Activated CD4-positive, alpha-beta T cell treated with anti-CD3 and anti-CD28 coated beads, Interleukin-2, Interleukin-6, amounts not matched to agents 100 ng/mL and 50 ng/mL, durations not matched to agents 16 hours and 8 hours (primary cell): Measurements from ENCODE around the gene GNAQ.

Source experiments
- DNase-seq: peaks from one replicate; pipeline ENCODE4 v3.0.0-alpha.2; 2020

Gene GNAQ

DNA sequence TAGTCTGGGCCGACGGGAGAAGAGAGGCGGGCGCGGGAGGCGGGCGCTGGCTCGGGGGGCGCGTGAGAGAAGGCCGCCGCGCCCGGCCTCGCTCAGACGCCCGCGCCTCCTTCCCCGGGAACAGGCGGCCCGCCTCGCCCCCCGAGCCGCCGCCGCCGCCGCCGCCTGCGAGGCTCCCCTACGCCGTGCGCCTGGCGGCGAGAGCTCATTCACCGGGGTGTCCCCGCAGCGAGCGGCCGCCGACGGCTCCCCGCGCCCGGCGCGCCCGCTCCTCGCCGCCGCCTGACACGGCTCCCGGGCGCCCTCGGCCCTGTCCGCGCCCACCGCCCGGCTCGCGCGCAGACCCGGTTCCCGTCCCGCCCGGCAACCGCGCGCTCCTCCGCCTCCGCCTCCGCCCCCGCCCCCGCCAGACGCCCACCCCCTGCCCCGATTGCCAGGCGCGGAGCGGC, at the start of gene GNAQ:
Gene GNAQ, minus strand, starts transcription at position 368 of the 449 bp plus-strand sequence. CDS start 576 bp downstream, outside the sequence.
- no peak for DNase-seq

DNA sequence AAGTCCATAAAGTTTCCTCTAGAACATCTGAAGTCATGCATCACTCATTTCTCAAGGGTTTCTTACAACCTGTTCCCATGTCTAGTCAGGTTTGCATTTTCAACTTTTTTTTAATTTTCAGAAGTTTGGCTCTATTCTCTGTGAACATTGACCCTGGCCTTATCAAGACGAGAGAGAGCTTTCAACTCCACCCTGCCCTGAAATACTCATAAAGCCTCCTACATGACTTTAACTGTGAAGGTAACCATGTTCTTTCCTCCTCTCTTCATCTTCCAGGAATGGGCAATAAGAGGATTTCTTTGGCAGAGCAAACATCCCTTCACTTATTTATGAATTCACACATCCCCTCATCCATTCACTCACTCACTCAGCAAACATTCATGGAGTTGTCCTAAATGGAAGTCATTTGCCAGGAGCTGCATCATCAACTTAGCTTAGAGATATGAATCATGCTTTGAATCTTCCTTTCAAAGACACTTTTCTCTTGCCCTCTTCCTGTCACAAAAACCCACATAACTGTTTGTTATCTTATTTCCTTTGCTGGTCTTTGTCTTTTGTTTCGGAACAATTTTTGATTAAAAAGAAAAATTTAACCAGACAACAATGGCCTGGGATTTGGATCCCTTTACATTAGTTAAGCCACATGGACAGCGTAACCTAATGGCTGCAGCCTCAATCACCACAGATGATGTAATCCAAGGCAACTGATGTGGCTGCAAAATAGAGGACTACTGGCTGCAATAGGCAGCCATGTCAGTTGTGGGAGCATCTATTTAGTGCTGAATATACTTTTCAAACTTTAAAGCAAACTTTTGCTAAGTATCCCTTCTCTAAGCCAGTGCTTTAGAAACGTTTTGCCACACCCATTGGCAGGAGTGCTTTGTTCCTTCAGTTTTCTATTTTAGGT, 43.0 kb upstream of the GNAQ start:
- peak; percentile 46 for DNase-seq

DNA sequence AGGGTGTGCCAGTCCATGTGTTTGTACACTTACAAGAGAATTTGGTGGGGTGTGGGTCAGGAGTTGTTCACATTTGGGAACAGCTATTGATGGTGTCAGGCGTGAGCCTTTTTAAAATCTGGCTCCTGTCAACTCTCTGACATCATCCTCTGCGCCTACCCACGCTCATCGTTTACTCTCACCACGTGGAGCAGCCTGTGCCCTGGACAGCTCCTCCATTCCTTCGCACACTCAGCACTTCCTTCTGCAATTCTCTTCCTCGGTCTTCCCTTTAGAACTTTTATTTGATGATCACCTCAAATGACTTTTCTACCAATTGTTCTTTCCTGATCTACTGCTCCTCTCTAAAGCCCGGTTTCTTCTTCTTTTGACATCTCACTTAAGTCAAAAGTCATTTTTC, 42.1 kb upstream of the GNAQ start:
- no peak for DNase-seq

DNA sequence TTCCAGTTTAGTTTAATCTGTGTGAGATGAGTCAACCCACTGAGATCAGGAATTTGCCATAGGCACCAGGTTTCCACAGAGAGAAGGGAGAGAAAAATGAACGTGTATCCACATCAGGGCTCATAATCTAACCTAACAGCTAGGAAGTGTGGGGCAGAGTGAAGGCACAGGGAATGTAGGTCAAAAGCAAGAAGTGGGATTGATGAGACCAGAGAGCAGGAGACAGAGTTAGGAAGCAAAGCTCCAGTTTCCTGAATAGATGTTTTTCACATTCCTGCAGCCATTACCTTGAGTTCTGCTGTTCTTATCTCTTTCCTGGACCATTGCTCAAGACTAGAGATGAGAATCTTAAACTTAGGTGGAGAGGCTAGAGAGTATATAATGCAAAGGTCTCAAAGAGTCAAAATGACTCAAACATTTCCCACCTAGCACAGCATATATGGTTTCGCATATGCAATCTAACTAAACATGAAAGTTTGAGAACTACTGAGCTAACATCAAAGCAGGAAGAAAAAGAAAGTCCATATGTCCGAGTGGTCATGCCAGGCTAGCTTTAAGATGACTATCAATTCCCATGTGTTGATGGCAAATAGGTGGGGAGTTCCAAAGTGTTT, 41.1 kb upstream of the GNAQ start:
- DNase-seq: peak; percentile 52

DNA sequence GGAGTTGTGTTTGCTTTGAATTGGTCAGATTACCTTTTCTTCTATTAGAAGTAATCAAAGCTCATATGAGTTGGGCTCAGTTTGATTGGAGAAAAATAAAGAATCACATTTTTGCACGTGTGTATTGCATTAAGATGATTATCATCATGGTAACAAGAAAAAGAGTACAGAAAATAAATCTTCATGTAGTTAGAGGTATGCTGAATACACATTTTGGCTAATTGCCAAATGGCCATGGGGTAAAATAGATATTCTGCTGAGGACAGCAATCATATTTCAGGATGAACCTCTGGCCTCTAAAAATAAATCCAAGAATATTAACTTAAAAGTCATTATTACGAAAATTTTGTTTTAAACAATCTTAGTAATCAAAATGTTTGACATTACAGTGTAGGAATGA, 38.9 kb upstream of the GNAQ start:
- DNase-seq: no peak

DNA sequence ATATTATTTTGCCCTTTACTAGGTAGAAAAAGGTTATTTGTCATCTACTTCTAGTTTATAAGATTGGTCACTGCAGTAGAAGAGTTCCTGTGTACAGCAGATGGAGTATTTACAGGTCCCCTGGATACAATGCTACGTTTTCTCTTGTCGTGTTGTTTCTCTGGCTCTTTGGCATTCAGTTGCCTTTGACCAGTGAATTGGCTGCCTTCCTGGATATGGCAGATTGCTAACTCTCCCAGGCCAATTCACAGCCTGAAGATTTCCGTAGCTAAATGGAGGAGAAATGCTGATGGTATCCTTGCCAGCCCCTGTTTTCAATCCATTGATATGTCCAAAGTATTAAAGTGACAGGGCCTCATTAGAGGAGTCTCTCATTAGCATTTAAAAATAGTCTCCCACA, 32.5 kb upstream of the GNAQ start:
- DNase-seq: no peak

DNA sequence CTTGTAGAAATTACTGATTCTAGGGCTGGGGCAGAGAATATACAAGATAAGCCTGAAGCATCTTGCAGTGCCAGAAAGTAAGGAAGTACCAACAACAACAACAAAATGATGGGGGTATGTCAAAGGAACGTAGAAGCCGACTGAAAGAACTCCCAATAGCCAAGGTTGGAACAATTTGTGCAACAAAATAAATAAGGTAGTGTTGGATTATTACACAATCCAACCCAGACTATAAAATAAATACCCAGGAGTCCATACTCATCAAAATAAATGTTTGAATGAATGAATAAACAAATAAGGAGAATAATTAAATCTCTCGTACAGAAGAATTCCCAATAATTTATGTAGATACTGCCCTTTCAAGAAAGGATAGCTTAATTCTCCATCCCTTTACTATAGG, 31.1 kb upstream of the GNAQ start:
- no peak for DNase-seq

DNA sequence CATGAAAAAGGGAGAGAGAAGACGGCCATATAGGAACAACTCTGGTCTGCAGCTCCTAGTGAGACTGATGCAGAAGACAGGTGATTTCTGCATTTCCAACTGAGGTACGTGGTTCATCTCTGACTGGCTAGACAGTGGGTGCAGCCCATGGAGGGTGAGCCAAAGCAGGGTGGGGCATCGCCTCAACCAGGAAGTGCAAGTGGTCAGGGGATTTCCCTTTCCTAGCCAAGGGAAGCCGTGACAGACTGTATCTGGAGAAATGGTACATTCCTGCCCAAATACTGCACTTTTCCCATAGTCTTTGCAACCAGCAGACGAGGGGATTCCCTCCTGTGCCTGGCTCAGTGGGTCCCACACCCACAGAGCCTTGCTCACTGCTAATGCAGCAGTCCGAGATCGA, 22.6 kb upstream of the GNAQ start:
- DNase-seq: peak; percentile 42

DNA sequence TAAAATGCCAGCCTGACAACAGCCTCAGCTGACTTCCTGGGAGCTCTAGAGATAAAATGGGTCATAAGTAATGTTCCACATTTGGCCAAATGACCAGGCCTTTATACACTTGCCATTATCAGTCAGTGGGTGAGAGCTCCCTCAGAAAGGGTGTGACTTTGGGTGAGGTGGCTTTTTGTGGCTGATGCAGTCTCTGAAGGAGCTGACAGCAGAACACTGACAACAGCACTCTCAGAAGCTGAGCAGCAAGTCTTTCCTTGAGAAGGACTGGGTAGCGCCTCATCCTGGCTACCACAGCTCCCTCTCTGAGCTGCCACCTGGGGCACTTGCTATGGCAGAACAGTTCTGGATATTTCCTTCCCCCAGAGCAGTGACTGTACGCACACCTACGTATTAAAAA, 22.0 kb upstream of the GNAQ start:
- no peak for DNase-seq

DNA sequence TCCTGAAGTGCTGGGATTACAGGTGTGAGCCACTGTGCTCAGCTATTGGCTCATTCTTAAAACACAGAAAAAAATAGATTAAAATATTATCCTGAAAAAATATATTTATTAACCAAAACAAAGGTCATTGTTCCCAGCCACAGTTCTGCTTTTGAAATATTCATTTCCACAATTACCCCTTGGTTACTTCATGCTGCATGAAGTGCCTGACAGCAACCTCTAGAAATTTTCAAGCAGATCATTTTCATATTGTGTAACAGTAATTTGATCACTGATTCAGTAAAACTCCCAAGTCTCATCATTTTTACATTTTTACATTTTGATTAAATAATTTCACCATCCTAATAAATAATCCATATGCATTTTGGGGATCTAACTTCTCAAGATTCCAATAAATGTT, 18.8 kb upstream of the GNAQ start:
- DNase-seq: no peak

DNA sequence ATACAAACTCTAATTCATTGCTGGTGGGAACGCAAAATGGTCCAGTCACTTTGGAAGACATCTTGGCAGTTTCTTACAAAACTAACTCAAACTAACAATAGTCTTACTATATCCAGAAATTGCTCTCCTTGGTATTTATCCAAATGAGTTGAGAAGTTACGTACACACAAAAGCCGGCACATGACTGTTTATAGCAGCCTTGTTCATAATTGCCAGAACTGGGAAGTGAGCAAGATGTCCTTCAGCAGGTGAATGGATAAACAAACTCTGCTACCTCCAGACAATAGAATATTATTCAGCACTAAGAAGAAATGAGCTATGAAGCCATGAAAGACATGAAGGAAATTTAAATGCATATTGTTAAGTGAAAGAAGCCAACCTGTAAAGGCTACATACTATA, 17.9 kb upstream of the GNAQ start:
- no peak for DNase-seq

DNA sequence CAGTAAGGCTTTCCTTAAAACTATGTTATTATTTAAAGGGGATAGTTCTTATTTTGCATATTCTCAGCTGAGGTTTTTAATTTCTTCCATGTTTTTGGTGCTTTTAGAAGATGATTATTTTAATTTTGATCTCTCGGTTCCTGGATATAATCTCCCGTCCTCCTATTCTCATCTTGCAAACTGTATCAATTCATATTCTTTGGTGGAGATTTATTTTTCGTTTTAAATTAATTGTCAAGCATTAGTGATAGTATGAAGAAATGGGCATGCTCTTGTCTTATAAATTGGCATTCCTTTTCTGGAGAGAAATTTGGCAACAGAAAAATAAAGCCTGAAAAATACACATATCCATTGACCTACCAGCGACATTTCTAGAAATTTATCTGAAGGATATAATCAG, 15.5 kb upstream of the GNAQ start:
- no peak for DNase-seq

DNA sequence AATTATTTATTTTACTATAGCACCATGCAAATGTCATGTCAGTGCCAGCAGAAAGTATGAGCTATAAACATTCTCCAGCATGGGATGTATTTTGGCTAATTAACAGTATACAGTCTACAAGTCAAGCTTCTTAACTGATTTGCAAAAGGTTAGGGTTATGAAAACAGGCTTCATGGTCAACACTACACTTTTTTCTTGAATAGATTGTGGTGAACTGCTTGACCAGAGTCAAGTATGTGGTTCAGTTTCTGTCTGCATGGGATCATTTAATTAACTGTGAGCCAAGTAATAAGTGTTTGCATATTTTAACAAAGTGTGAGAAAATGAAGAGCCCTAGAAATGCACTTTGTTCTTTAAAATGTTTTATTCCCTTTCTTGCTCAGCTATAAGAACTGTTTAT, 14.5 kb upstream of the GNAQ start:
- no peak for DNase-seq

DNA sequence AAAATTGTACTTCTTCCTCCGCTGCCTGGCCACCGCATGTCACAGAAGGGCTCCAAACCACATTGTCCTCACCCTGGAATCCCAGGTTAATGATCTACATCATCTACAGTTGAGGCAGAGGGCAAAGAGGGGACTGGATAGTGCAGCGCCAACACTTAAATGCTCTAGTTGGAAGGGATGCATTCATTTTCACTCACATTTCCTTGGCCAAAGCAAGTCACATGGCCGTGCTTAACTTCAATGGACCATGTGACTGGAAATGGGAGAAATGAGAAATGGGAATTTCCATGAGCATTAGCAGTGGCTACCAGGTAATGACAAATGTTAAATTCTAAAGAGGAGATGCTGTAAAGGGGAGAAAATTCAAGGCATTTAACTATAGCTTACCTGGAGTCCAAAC, 13.3 kb upstream of the GNAQ start:
- no peak for DNase-seq

DNA sequence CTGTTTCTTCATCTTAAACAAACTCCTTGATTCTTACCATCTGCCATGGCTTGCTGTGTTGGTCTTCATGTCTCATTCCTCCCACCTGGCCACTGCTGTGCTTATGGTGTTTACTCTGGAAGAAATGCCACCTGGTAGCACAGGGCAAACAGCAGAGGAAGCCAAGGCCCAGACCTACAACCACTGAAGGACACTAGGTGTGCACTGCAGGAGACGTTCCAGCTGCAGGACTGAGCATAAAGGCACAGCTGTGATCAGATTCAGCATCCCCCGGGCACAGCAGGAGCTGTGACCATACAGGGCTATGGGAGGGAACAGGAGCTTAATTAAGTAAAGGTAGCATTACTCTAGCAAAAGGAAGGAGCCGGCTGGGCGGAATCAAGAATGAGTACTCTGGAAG, 12.6 kb upstream of the GNAQ start:
- DNase-seq: no peak

DNA sequence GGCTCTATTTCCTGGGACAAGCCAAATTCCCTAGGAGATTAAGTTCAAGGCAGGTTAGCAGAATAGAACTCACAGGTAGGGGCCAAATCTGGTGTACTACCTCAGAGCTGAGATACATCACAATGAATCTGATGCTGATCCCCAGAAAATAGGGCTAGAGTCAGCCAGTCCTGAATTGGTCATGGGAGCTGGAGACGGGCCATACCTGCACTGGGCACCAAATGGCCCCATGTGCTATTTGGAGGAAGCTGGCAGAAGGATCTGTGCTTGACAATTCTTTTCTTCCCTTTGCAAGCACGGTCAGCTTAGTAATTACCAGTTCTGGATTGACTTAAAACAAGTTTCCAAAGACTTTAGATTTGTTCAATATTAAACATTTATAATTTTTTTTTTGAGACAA, 10.4 kb upstream of the GNAQ start:
- no peak for DNase-seq

DNA sequence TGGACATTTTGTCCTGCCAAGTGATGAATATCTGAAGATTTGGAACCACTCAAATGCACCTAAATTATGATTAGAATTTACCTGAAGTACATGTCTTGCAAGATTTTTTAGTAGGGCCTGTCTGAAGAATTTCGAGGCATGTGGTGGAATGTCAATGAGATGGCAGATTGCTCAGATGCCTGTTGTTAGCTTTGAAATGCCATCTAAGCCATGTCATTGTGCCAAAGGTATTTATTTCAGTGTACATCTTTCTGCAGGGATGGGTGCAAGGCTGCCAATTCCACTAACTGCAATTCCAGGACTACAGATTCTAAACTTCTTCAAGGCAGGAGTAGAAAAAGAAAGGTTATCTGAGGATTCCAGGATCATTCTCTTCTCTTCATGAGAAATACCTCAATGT, 9.1 kb upstream of the GNAQ start:
- DNase-seq: no peak

DNA sequence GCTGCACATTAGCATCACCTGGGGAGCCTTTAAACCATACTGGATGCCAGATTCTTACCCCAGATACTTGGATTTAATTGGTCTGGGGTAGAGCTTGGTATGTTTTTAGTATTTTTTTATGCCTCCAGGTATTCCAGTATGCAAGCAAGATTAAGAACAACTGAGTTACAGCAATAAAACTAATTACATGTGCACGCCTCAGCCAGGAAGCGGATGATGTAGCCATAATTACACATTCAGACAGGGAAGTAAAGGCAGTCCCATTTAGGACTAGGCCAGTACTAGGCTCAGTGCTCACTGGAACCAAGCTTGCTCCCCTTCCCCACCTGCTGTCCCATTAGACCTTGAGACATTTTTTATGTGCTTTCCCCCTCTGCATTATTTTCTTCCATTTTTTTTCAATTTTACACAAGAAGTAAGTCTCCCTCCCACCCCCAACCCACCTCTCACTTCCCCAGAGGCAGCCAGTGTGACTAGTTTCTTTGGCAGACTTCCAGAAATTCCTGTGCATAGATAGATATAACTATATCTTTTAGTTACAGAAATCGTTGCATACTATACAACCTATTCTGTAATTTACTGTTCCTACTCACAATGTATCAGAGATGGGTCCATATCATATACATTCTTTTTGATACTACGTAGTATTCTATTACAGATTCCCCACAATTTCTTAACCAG, 7.1 kb upstream of the GNAQ start:
- no peak for DNase-seq

DNA sequence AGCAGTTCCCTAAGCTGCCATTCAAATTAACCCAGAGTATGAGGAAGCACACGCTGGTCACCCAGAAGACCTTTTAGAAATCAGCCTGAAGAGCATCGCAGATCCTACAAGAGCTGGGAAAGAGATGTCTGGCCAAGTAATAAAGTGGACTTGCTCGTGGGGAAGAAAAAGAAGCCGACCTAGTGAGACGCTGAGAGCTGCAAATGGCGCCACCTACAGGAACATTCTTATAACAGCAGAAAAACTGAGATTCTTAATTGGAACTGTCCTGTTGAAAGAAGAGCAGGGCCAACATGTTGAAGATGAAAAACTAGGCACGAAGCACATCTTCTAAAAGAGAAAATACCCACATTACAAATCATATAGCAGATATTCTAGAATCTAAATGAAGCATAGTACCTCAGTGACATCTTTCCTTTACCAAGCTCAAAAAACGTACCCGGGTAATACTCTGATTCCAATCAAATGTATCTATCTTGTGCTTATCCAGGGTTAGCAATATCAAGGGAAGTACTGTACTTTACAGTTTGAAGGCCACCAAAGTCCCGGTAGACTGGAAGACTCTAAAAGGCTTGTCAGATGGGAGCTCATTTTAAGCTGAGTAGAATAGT, 3.9 kb upstream of the GNAQ start:
- DNase-seq: peak; percentile 75

DNA sequence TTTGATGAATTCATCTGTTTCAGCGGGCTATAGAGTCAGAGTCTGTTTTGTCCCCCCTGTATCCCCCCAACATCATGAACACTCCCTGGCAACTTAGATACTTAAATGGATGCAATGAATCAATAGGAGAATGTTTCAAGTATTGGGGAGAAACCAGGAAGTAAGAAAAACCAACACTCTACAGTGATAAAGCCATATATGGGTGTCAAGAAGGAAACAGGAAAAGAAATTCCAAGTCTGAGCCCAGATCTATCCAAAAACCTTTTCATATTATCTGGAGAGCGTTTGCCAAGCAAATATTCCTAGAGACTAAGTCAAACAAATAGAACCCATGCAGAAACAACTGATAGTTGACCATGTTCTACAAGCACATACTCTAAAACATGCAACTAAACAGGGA, 2.3 kb upstream of the GNAQ start:
- no peak for DNase-seq

DNA sequence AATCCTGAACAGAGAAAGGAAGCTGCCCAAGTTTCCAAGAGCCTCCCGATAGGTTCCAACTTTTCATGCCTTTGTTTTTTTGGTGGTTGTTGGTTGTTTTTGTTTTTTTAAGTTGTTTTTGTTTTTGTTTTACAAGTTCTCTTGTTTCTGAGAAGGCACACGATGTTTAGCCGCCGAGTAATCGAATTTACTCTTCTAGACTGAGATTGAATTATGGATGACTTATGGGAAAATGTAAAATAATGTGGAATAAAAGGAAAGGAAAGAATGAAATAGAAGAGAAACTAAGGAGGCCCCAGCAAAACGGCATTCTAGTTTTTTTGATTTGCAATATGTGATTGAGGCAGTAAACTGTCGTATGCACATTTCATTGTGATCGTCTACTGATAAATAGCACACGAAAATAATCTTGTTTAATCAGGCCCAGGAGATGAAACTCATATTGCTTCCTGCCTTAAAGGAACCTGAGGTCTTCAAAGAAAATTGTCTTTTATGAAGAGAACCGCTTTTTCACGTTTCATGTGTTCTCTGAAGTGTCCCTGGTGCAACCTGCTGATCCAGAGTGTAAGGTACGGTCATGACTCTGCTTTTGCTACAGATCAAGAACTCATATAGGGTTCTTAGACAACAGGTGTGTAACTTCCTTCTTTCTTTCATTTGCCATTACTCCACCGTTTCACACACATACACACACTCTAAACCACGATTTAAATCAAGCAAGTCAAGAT, 1.3 kb upstream of the GNAQ start:
- DNase-seq: peak; percentile 18

DNA sequence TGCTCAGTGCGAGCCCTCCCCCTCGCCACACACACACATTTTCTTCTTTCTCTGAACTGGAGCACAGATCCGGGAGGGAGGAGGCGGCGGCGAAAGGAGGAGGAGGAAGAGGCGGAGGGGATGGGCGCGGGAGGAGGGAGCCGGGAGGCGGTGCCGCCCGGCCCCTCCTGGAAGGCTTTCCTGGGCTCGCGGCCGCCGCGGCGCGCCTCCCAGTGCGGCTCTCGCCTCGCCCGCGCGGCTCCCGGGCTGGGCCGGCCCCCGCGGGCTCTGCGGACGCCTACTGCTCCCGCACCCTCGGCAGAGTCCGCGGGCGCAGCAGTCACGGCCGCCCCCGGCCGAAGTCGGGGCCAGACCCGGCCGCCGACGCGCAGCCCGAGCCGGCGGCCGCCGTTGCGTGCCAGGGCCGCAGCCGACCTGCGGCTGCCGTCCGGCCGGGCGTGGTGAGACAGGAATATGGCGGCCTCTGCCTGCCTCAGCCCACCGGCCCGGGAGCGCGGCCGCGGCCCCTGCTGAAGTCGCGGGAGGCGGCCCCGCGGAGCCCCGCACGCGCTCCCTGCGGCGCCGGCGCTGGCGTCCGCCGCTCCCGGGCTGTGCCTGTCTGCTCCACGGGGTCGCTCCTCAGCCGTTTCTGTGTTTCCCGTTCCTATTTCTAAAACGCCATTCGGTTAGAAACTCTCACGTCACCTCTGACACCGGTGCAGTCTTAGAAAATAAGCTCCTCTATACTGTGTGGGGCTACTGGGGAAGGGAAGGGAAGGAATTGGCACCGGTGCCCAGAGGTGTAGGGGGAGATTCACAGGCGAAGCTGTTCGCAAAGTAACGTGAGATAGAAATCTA, 500 bp upstream of the GNAQ start:
- DNase-seq: peak; percentile 90
